Naive thymus-derived CD4-positive, alpha-beta T cell (primary cell): ENCODE measurements around the gene POSTN. TPM values are rescaled to one million over a fixed set of nuclear protein-coding genes. Genes with fewer than 3 reads are reported as not detected.
"Not testable (repeated sequence)": the region's sequence is repeated elsewhere in the genome, so short reads cannot be mapped to it uniquely, and the experiment has no call there.

Experiments used
- ATAC-seq: fragments of 150-1000 bp; cut with Tn5 transposase; 2 replicates; pipeline ENCODE4 v1.10.0; 2021; ENCODE audit warnings: mild to moderate bottlenecking, moderate library complexity
- CTCF ChIA-PET: fragments of 350-600 bp; sonication (Branson Sonifier 250); formaldehyde crosslinking; loops from one replicate; lab custom pipeline; 2021; ENCODE audit warnings: antibody characterized with exemption; lab: Charles Lee
- POLR2A ChIA-PET: fragments of 350-600 bp; sonication (Branson Sonifier 250); formaldehyde crosslinking; loops from one replicate; lab custom pipeline; 2021; ENCODE audit warnings: antibody characterized with exemption, inconsistent platforms; lab: Charles Lee
- DNase-seq, 9 donors: peaks; one replicate each; pipeline versions ENCODE4 v3.0.0 to v3.0.0-alpha.2; 2020 to 2022; ENCODE audit warnings: mixed read lengths in 1 of 9
- H3K27ac ChIP-seq: one replicate; pipeline ENCODE4 v1.7.0; 2013; ENCODE audit warnings: mild to moderate bottlenecking, low read depth, low read length, moderate library complexity
- H3K27me3 ChIP-seq, 2 donors: one replicate each; pipeline ENCODE4 v1.7.0; 2013; ENCODE audit warnings: low read length in 2 of 2, mild to moderate bottlenecking in 2 of 2, moderate library complexity in 2 of 2; ENCODE audit not compliant: control insufficient read depth in 2 of 2, insufficient read depth in 2 of 2
- H3K36me3 ChIP-seq, 3 experiments: 1 replicate in 2 of 3; 2 replicates in 1 of 3; pipeline ENCODE4 v1.7.0; 2013; ENCODE audit warnings: low read length in 3 of 3, mild to moderate bottlenecking in 3 of 3, moderate library complexity in 1 of 3; ENCODE audit not compliant: insufficient read depth in 3 of 3, control insufficient read depth in 2 of 3
- H3K4me1 ChIP-seq, 2 donors: one replicate each; pipeline ENCODE4 v1.7.0; 2013; ENCODE audit warnings: low read length in 2 of 2, mild to moderate bottlenecking in 2 of 2, moderate library complexity in 1 of 2; ENCODE audit not compliant: control insufficient read depth in 2 of 2, insufficient read depth in 2 of 2
- H3K4me3 ChIP-seq: 2 replicates; pipeline ENCODE4 v1.7.0; 2013; ENCODE audit warnings: mild to moderate bottlenecking, low read length
- H3K9me3 ChIP-seq, 3 experiments: 1 replicate in 2 of 3; 2 replicates in 1 of 3; pipeline ENCODE4 v1.7.0; 2013; ENCODE audit warnings: low read length in 3 of 3; ENCODE audit not compliant: control insufficient read depth in 2 of 3
- H3K27ac Mint-ChIP-seq, 9 donors: one replicate each; pipeline ENCODE4 v1.8.0; 2020 to 2022; ENCODE audit warnings: mixed read lengths in 9 of 9, mild to moderate bottlenecking in 8 of 9, moderate library complexity in 5 of 9, inconsistent platforms in 2 of 9
- H3K27me3 Mint-ChIP-seq, 5 donors: one replicate each; pipeline ENCODE4 v1.8.0; 2021 to 2022; ENCODE audit warnings: mixed read lengths in 5 of 5, mild to moderate bottlenecking in 1 of 5
- H3K36me3 Mint-ChIP-seq, 5 donors: one replicate each; pipeline ENCODE4 v1.8.0; 2020 to 2022; ENCODE audit warnings: mixed read lengths in 5 of 5, mild to moderate bottlenecking in 3 of 5, inconsistent platforms in 1 of 5
- H3K4me1 Mint-ChIP-seq, 7 donors: one replicate each; pipeline ENCODE4 v1.8.0; 2020 to 2022; ENCODE audit warnings: mixed read lengths in 7 of 7, mild to moderate bottlenecking in 3 of 7, inconsistent platforms in 1 of 7
- H3K4me3 Mint-ChIP-seq, 10 donors: one replicate each; pipeline ENCODE4 v1.8.0; 2020 to 2022; ENCODE audit warnings: mild to moderate bottlenecking in 10 of 10, mixed read lengths in 10 of 10, moderate library complexity in 6 of 10, inconsistent platforms in 2 of 10
- H3K9me3 Mint-ChIP-seq, 11 donors: one replicate each; pipeline ENCODE4 v1.8.0; 2020 to 2022; ENCODE audit warnings: mixed read lengths in 11 of 11, mild to moderate bottlenecking in 4 of 11, inconsistent platforms in 1 of 11, moderate library complexity in 1 of 11
- intact Hi-C, 2 donors: fragments of 100-400 bp; cut with micrococcal nuclease; formaldehyde crosslinking; loops; one replicate each; pipeline ENCODE4 v1.15.1; 2023
- polyA plus RNA-seq, 2 donors: library from polyadenylated mRNA; unstranded; fragments of 300-500 nt; fragmentation: Illumina TruSeq; gene quantifications; one replicate each; pipeline ENCODE4 v1.2.3, GENCODE V29; 2021
- total RNA-seq, 6 experiments: library from RNA in 5 of 6; stranded (reverse) in 5 of 6; gene quantifications; 1 replicate in 5 of 6; 2 replicates in 1 of 6; pipeline ENCODE4 v1.2.3 and lab custom pipeline; 2021 to 2026

POSTN gene
- total and polyA plus RNA-seq, 7 experiments from 2014 or later = not detected

DNA sequence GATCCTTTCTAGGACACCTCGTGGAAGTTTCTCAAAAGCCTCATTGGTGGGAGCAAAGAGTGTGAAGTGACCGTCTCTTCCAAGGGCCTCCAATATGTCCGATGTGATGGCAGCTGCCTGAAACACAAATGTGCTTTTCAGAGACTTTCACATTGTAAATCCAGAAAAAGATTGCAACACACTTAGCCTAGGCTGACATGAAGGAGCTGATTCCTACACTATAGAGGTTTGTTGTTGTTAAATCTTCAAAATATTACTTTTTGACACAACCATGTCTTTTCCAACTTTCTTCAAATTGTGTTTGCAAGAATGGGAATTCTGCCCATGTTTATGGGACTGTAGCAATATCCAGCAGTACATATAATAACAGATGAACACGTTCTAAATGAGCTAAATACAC is 12.4 kb downstream of the POSTN start:
- ATAC-seq (no peak), DNase-seq (no peak)
- intact Hi-C loops = no loop called here
- no peaks in the 10 kb centered on the region for H3K27me3 ChIP-seq
- H3K27ac ChIP-seq = no peak overlapping the region
- Mint-ChIP-seq H3K27ac (no peak overlapping the region), H3K27me3 (no peaks in the 10 kb centered on the region), H3K9me3 (peaks cover 0 to 18% (median 2%) of the 10 kb centered on the region in 11 donors), H3K4me3 (no peak overlapping the region), H3K4me1 (no peaks in the 10 kb centered on the region), H3K36me3 (no peaks in the 10 kb centered on the region)
- no peak overlapping the region for H3K4me3 ChIP-seq
- no peaks in the 10 kb centered on the region for H3K36me3 ChIP-seq
- ChIA-PET CTCF (no interaction called here), POLR2A (no interaction called here)
- H3K4me1 ChIP-seq = no peaks in the 10 kb centered on the region
- H3K9me3 ChIP-seq = no peaks in the 10 kb centered on the region

DNA sequence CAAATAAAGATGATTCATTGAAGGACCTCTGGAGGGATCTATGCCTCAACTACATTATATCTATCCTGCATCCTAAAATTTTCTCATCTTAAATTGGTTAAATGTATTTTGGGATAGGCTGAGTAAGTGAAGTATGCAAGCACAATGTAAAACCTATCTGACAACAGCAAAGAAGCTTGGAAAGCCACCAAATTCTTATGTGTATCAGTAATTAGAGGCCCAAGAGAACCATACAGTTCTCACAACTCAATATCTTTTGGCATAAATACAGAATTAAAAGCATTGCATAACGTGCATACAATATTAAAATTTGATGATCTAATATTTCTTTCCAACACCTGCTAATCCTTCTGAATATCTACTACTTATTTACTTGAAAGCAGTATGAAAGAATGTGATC is 13.0 kb downstream of the POSTN start:
- ATAC-seq (no peak), DNase-seq (no peak)
- Histone ChIP-seq H3K4me3 (no peak overlapping the region), H3K9me3 (no peaks in the 10 kb centered on the region), H3K4me1 (no peaks in the 10 kb centered on the region), H3K36me3 (no peaks in the 10 kb centered on the region), H3K27me3 (no peaks in the 10 kb centered on the region), H3K27ac (no peak overlapping the region)
- CTCF ChIA-PET = no interaction called here
- intact Hi-C loops = no loop called here
- no peaks in the 10 kb centered on the region for H3K4me1 Mint-ChIP-seq
- H3K36me3 Mint-ChIP-seq = no peaks in the 10 kb centered on the region
- POLR2A ChIA-PET = no interaction called here
- H3K27ac Mint-ChIP-seq = no peak overlapping the region
- H3K27me3 Mint-ChIP-seq = no peaks in the 10 kb centered on the region
- no peak overlapping the region for H3K4me3 Mint-ChIP-seq
- H3K9me3 Mint-ChIP-seq = peaks cover 0 to 18% (median 2%) of the 10 kb centered on the region in 11 donors

DNA sequence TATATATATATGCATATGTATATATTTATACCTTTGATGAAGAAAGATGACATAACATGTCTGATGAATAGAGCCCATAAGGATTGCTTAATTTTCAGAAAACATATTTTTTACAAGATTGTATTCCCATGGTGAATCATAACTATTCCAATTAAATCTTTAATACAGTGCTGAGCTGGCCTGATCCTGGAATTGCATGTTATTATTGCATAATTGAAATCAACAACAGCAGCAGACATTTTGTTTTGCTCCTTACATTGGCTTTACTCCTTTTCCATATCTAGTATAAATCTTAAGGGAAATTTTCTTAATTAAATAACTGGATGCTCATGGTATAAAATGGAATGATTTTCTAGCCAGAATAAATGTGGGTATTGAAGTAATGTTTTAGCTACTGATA is 22.0 kb downstream of the POSTN start:
- Mint-ChIP-seq H3K27me3 (no peaks in the 10 kb centered on the region), H3K9me3 (no peaks in the 10 kb centered on the region), H3K27ac (no peak overlapping the region)

DNA sequence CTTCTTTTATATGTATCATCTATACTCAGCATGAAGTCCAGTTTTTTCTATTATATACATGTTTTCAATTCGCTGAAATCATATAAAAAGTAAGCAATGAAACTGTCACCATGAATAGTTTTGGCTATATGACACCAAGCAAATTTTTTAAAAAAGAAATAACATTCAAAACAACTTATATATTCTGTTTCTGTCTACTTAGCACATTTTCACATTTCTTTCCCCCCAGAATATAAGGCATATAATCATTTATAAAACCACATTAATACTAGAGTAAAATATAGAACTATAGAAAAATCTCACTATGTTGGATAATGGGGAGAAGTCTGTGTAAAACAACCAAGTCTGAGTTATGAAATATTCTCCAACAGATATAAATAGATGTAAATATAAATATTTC is 33.1 kb downstream of the POSTN start:
- H3K36me3 ChIP-seq = no peaks in the 10 kb centered on the region
- ATAC-seq (no peak), DNase-seq (no peak)
- no peak overlapping the region for H3K4me3 ChIP-seq
- no peaks in the 10 kb centered on the region for H3K27me3 ChIP-seq
- peaks cover 0 to 8% (median 2%) of the 10 kb centered on the region in 11 donors for H3K9me3 Mint-ChIP-seq
- H3K27ac Mint-ChIP-seq = no peak overlapping the region
- no peak overlapping the region for H3K4me3 Mint-ChIP-seq
- no peaks in the 10 kb centered on the region for H3K4me1 ChIP-seq
- H3K27me3 Mint-ChIP-seq = no peaks in the 10 kb centered on the region
- H3K9me3 ChIP-seq = no peaks in the 10 kb centered on the region
- ChIA-PET CTCF (no interaction called here), POLR2A (no interaction called here)
- no peaks in the 10 kb centered on the region for H3K4me1 Mint-ChIP-seq
- no peak overlapping the region for H3K27ac ChIP-seq
- intact Hi-C loops = no loop called here
- no peaks in the 10 kb centered on the region for H3K36me3 Mint-ChIP-seq

More for the DNA sequence above, 22.0 kb downstream of the POSTN start:
- Histone ChIP-seq H3K4me1 (no peaks in the 10 kb centered on the region), H3K4me3 (no peak overlapping the region), H3K27me3 (no peaks in the 10 kb centered on the region), H3K36me3 (no peaks in the 10 kb centered on the region), H3K27ac (no peak overlapping the region), H3K9me3 (no peaks in the 10 kb centered on the region)
- ATAC-seq = no peak
- Mint-ChIP-seq H3K4me1 (no peaks in the 10 kb centered on the region), H3K36me3 (no peaks in the 10 kb centered on the region), H3K4me3 (no peak overlapping the region)
- POLR2A ChIA-PET = no interaction called here
- intact Hi-C loops = no loop called here
- no peak for DNase-seq
- CTCF ChIA-PET = no interaction called here

DNA sequence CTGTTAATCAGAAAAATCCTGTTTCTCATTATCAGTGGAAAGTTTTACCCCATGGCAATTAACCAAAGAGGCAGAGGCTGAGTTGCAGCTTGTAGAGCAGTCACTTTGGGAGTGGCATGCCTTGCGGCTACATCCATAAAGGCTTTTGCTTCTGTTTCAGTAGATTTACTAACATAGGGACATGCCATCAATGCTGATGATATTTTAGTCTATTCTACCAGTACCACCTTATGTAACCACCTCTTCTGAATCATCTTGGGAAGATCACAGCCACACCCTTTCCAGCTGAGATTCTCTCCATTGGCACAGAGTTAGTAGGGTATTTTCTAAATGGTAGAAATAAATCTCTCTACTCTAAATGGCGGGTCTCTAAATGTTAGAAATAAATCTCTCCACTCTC is 37.5 kb downstream of the POSTN start:
- POLR2A ChIA-PET = no interaction called here
- no peaks in the 10 kb centered on the region for H3K9me3 ChIP-seq
- peaks cover 0 to 4% (median 0%) of the 10 kb centered on the region in 5 donors for H3K36me3 Mint-ChIP-seq
- H3K4me3 ChIP-seq = no peak overlapping the region
- H3K4me3 Mint-ChIP-seq = no peak overlapping the region
- no peak overlapping the region for H3K27ac Mint-ChIP-seq
- H3K4me1 ChIP-seq = no peaks in the 10 kb centered on the region
- CTCF ChIA-PET = no interaction called here
- no peaks in the 10 kb centered on the region for H3K27me3 ChIP-seq
- intact Hi-C loops = no loop called here
- H3K4me1 Mint-ChIP-seq = no peaks in the 10 kb centered on the region
- H3K36me3 ChIP-seq = no peaks in the 10 kb centered on the region
- H3K27ac ChIP-seq = no peak overlapping the region
- ATAC-seq (no peak), DNase-seq (no peak)
- no peaks in the 10 kb centered on the region for H3K27me3 Mint-ChIP-seq
- H3K9me3 Mint-ChIP-seq = peaks cover 5 to 39% (median 18%) of the 10 kb centered on the region in 11 donors

DNA sequence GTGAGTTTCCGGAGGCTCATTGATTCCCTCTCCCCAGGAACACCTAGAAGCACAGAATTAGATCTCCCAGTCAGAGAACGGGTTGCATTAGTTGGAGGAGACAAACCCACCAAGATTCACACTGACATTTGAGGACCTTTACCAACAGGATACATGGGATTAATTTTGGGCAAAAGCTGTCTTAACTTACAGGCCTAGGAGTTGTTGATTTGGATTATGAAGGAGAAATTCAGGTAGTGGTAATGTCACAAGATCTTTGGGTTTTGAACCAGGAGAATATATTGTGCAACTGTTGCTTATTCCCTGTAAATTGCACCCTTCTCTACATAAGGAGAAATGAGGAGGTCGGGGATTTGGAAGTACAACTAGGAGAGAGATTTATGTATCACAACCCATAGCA is 38.0 kb downstream of the POSTN start:
- Histone ChIP-seq H3K9me3 (no peaks in the 10 kb centered on the region), H3K4me3 (no peak overlapping the region), H3K4me1 (no peaks in the 10 kb centered on the region), H3K27ac (no peak overlapping the region), H3K27me3 (no peaks in the 10 kb centered on the region), H3K36me3 (no peaks in the 10 kb centered on the region)
- POLR2A ChIA-PET = no interaction called here
- Mint-ChIP-seq H3K27me3 (no peaks in the 10 kb centered on the region), H3K4me3 (no peak overlapping the region), H3K27ac (no peak overlapping the region), H3K9me3 (peaks cover 5 to 40% (median 18%) of the 10 kb centered on the region in 11 donors), H3K36me3 (peaks cover 0 to 4% (median 0%) of the 10 kb centered on the region in 5 donors), H3K4me1 (no peaks in the 10 kb centered on the region)
- ATAC-seq = no peak
- no peak for DNase-seq
- intact Hi-C loops = no loop called here
- CTCF ChIA-PET = no interaction called here

DNA sequence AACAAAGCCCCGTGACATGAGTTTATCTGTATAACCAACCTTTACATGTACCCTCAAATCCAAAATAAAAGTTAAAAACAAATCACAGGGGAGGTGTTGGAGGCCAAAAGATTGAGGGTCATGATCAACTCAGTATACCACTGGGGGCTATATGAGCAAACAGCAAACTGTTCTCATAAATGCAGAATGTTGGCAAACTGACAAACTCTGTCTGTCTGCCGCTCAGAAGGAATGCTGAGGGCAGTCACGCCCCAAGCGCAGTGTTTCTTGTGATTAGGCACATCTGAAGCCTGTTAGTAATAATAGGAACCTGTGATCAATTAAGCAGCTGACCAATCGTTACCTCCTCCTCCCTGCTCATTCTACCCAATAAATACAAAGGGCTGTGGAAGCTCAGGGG is 39.8 kb downstream of the POSTN start:
- H3K4me3 ChIP-seq, H3K27me3 ChIP-seq, H3K36me3 ChIP-seq, H3K4me1 ChIP-seq, H3K4me1 Mint-ChIP-seq, intact Hi-C loops, H3K36me3 Mint-ChIP-seq, POLR2A ChIA-PET, CTCF ChIA-PET, H3K27ac ChIP-seq, H3K9me3 ChIP-seq, H3K27me3 Mint-ChIP-seq, DNase-seq, ATAC-seq, H3K4me3 Mint-ChIP-seq, H3K27ac Mint-ChIP-seq: not testable (repeated sequence)
- peaks cover 8 to 50% (median 21%) of the 10 kb centered on the region in 11 donors for H3K9me3 Mint-ChIP-seq
